A549 (cell line): Measurements from ENCODE around the gene SLC25A17.

Experiments used
- EP300 ChIP-seq, 2 experiments: fragments of >200 bp; sonication (Bioruptor Twin); formaldehyde crosslinking; IDR thresholded peaks; 2 replicates in 1 of 2; 3 replicates in 1 of 2; pipeline ENCODE4 v1.6.1; 2016 to 2017
- POLR2A ChIP-seq: IDR thresholded peaks from 2 replicates; pipeline ENCODE4 v1.6.1; 2012; ENCODE audit warnings: mild to moderate bottlenecking, low read length
- RFX5 ChIP-seq: fragments of 450-650 bp; IDR thresholded peaks from 2 replicates; pipeline ENCODE4 v1.7.1; 2014; ENCODE audit warnings: antibody characterized with exemption, mild to moderate bottlenecking, moderate library complexity
- SREBF2 ChIP-seq: fragments of 450-650 bp; IDR thresholded peaks from 2 replicates; pipeline ENCODE4 v1.6.1; 2014; ENCODE audit warnings: mild to moderate bottlenecking, moderate library complexity
- TFCP2L1 ChIP-seq: fragments of 250-450 bp; sonication (Bioruptor Pico); IDR thresholded peaks from 2 replicates; pipeline ENCODE4 v1.5.0; 2021; ENCODE audit warnings: mild to moderate bottlenecking
- TF ChIP-seq, protein P1 (sequence below): IDR thresholded peaks from 2 replicates; pipeline ENCODE4 v1.6.1; 2012
- TF ChIP-seq, protein P2 (sequence below): fragments of >200 bp; sonication (Bioruptor Twin); formaldehyde crosslinking; IDR thresholded peaks from 3 replicates; pipeline ENCODE4 v1.5.1; 2016

DNA sequence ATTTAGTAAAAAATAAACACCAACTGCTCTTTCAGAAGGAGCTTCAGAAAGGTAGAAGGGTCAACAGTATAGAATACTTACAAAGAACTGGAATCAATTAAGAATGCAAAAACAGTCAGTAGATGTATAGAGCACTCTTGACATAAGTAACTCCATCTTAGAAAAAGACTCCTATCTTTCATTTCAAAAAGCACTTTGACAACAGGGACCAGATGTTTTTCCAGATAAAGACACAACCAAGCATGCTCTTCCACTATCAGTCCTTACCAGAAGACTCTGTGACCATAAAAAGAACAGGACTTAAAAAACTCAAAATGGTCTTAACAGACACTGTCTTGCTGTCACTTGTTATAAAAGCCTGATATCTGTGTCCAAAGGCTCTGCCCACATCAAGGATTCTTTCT lies 5.2 kb downstream of the SLC25A17 start:
- no peak for TF ChIP-seq TFCP2L1 (CRISPR knock-in tag)
- no peak for TF ChIP-seq EP300 (IDR thresholded peaks at IDR 0.05)
- TF ChIP-seq, protein P1, sequence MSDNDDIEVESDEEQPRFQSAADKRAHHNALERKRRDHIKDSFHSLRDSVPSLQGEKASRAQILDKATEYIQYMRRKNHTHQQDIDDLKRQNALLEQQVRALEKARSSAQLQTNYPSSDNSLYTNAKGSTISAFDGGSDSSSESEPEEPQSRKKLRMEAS = no peak
- TF ChIP-seq, protein P2, sequence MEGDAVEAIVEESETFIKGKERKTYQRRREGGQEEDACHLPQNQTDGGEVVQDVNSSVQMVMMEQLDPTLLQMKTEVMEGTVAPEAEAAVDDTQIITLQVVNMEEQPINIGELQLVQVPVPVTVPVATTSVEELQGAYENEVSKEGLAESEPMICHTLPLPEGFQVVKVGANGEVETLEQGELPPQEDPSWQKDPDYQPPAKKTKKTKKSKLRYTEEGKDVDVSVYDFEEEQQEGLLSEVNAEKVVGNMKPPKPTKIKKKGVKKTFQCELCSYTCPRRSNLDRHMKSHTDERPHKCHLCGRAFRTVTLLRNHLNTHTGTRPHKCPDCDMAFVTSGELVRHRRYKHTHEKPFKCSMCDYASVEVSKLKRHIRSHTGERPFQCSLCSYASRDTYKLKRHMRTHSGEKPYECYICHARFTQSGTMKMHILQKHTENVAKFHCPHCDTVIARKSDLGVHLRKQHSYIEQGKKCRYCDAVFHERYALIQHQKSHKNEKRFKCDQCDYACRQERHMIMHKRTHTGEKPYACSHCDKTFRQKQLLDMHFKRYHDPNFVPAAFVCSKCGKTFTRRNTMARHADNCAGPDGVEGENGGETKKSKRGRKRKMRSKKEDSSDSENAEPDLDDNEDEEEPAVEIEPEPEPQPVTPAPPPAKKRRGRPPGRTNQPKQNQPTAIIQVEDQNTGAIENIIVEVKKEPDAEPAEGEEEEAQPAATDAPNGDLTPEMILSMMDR = no peak
- no peak for TF ChIP-seq RFX5
- no peak for TF ChIP-seq SREBF2
- no peak for TF ChIP-seq POLR2A
